Central memory CD4-positive, alpha-beta T cell (primary cell): Measurements from ENCODE around the gene NTF3.

Source experiments
- DNase-seq: peaks from one replicate; pipeline ENCODE4 v3.0.0; 2022

Gene NTF3

GRCh38 chr12:5433081-5433844 lies 1.4 kb downstream of the NTF3 start:
- DNase-seq, result no peak

GRCh38 chr12:5433845-5434646 lies 2.1 kb downstream of the NTF3 start:
- DNase-seq, result no peak

- DNase-seq, result no peak
These were observed 3.0 kb downstream of the NTF3 start for GRCh38 chr12:5434647-5435560.

GRCh38 chr12:5437182-5437583 lies 5.3 kb downstream of the NTF3 start:
- no peak for DNase-seq

GRCh38 chr12:5437589-5437988 lies 5.7 kb downstream of the NTF3 start:
- no peak for DNase-seq

- no peak for DNase-seq
These were observed 6.8 kb downstream of the NTF3 start for GRCh38 chr12:5438671-5439200.

GRCh38 chr12:5439371-5439771 lies 7.5 kb downstream of the NTF3 start:
- no peak for DNase-seq

- no peak for DNase-seq
These were observed 7.9 kb downstream of the NTF3 start for GRCh38 chr12:5439788-5440300.

GRCh38 chr12:5440978-5441377 lies 9.1 kb downstream of the NTF3 start:
- no peak for DNase-seq

- DNase-seq, result no peak
These were observed 9.8 kb downstream of the NTF3 start for GRCh38 chr12:5441497-5442236.

- no peak for DNase-seq
These were observed 10.5 kb downstream of the NTF3 start for GRCh38 chr12:5442251-5443006.

- DNase-seq, result no peak
These were observed 12.6 kb downstream of the NTF3 start for GRCh38 chr12:5444520-5444919.

GRCh38 chr12:5447320-5447719 lies 15.4 kb downstream of the NTF3 start:
- no peak for DNase-seq

GRCh38 chr12:5451251-5451650 lies 19.3 kb downstream of the NTF3 start:
- DNase-seq, result no peak

GRCh38 chr12:5452569-5452968 lies 20.7 kb downstream of the NTF3 start:
- DNase-seq, result no peak

GRCh38 chr12:5453466-5453865 lies 21.6 kb downstream of the NTF3 start:
- no peak for DNase-seq

GRCh38 chr12:5455045-5455444 lies 23.1 kb downstream of the NTF3 start:
- no peak for DNase-seq

GRCh38 chr12:5456030-5456429 lies 24.1 kb downstream of the NTF3 start:
- no peak for DNase-seq

GRCh38 chr12:5456906-5457305 lies 25.0 kb downstream of the NTF3 start:
- DNase-seq, result no peak

- no peak for DNase-seq
These were observed 26.5 kb downstream of the NTF3 start for GRCh38 chr12:5458229-5459050.
